GM19035 (cell line): ENCODE measurements around the gene PLXDC1.
"Not testable (repeated sequence)": the region's sequence is repeated elsewhere in the genome, so short reads cannot be mapped to it uniquely, and the experiment has no call there.

Experiments used
- ATAC-seq: cut with Tn5 transposase; IDR thresholded peaks from one replicate; pipeline ENCODE4 v1.9.1; 2021; ENCODE audit not compliant: unreplicated experiment

Gene PLXDC1

DNA sequence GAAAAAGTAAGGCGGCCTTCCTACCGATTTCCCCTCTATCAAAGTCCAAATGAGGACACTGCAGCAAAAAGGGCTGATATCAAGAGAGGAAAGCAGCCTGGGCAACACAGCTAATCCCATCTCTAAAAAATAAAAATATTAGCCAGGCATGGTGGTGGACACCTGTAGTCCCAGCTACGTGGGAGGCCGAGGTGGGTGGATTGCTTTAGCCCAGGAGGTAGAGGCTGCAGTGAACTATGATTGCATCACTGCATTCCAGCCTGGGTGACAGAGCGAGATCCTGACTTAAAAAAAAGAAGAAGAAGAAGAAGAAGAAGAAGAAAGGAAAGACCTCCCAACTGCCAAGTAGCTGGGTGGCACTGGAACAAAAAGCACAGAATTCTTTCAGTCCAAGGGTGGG lies 31.6 kb upstream of the PLXDC1 start:
- ATAC-seq, result no peak

DNA sequence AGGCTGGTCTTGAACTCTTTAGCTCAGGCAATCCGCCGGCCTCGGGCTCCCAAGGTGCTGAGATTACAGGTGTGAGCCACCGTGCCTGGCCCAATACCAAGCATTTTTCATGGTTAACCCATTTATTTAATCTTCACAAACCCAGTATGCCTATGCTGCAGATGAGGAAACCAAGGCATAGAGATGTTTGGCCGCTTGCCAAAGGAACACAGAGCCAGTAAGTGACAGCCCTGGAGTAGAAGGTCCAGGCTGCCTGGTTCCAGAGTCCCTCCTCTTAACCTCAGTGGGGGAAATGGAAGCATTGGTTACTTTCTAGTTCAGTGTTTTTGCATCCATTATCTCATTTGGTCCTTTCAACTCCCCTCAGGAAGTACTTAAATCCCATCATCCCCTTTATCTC lies 29.9 kb upstream of the PLXDC1 start:
- ATAC-seq, result no peak

GRCh38 chr17:39178536-39178935 lies 27.1 kb upstream of the PLXDC1 start:
- no peak for ATAC-seq

GRCh38 chr17:39177256-39177655 lies 25.8 kb upstream of the PLXDC1 start:
- ATAC-seq, result no peak

DNA sequence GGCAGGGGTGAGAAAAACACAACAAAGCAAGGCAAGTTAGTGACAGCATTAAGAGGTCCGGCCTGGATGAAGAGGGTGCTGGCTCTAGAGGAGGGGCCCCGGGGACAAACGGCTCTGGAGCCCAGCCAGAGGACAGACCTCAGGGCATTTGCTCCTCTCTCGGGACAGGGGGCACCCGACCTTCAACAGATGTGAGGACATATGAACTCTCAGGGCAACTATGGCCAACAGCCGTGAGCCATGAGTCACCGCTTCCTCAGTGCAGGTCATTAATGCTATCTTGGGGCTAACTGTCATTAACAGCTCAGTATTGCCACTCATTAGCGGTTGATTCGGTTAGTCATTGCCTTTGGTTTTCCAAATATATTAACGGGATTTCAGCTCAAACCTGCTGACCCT lies 24.3 kb upstream of the PLXDC1 start:
- no peak for ATAC-seq

DNA sequence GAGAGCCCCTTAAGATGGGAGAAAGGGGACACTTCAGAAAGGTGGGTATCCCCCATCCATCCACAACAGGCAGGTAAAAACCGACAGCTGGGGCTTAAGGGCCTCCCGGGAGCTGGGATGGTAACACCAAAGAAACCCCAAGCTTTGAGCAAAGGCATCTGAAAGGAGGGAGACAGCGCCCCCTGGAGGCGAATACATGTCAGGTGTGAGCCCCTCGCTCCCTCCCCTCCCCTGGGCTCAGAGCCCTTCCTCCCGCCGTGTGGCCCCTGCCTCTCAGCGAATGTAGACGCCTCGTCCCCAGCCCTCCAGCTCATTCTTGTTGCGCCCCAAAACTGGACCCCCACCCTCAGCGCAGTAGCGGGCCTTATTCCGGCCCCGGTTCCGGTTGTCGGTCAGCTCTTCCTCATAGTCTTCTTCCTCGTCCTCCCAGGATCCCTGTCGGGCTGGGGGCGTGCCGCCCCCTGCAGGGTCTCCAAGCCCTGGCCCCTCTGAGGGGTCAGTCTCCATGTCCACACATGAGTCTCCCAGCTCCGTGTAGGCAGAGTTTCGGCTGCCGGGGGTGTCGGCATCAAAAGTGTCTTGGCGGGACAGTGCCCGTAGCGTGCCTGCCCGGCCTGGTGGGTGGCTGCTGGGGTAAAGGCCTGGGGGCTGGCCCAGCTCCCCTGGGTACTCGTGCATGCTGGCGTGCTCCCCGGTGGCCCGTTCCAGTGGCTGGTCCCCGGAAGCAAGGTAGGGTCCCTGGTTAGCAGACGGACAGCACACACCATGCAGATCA lies 23.7 kb upstream of the PLXDC1 start:
- no peak for ATAC-seq

GRCh38 chr17:39173526-39174274 lies 22.3 kb upstream of the PLXDC1 start:
- ATAC-seq, result no peak

DNA sequence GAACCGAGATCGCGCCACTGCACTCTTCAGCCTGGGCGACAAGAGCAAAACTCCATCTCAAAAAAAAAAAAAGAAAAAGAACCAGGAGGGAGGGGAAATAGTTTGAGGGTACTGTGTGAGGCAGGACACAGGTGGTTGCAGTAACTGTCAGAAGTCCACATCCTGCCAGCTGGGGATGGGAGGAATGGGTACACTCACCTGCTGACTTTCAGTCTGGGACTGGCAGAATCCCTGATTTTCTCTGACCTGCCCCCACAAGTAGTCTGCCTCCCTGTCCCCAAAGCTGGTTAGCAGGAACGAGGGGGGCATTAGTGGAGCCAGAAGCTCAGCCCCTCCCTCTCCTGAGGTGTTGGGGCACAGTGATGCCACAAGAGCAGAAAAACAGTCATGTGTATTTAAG lies 21.6 kb upstream of the PLXDC1 start:
- ATAC-seq, result no peak

DNA sequence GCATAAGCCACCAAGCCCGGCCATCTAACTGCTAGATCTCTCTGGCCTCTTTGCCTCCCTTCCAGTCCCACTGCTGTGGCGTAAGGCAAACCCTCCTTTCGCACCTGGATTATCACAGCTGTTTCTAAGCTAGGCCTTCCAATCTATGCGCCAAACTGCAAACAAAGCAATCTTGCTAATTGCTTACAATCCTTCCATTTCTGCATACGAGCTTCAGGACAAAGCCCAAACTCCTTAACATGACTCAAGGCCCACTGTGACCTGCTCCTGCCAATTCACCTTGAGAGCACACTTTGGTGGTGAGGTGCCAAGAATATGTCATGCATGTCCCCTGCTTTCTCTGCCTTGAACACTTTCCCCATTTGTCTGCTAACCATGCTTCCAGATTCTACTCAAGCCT lies 20.5 kb upstream of the PLXDC1 start:
- ATAC-seq, result no peak

DNA sequence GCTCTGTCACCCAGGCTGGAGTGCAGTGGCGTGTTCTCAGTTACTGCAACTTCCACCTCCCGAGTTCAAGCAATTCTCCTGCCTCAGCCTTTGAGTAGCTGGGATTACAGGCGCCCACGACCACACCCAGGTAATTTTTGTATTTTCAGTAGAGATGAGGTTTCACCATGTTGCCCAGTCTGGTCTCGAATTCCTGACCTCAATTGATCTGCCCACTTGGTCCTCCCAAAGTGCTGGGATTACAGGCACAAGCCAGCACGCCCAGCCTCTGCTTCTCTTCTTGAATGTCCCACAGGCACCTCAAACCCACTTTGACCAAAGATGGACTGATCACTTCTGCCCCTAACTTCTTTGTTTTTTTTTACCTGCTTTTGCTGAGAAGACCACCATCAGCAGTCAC lies 19.1 kb upstream of the PLXDC1 start:
- no peak for ATAC-seq

- no peak for ATAC-seq
Observed at GRCh38 chr17:39170109-39170508, 18.7 kb upstream of the PLXDC1 start.

- no peak for ATAC-seq
Observed at GRCh38 chr17:39169518-39169917, 18.1 kb upstream of the PLXDC1 start.

DNA sequence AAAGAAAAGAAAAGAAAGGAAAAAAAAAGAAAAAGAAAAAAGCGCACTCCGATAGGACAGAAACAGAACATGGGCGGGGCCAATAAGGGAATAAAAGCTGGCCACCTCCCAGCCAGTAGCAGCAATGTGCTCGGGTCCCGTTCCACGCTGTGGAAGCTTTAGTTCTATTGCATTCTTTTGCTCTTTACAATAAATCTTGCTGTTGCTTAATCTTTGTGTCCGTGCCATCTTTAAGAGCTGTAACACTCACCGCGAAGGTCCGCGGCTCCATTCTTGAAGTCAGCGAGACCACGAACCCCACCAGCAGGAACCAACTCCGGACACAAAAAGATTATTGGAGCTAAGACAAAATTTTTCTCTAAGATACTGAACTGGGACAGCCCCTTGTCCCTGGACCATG lies 17.7 kb upstream of the PLXDC1 start:
- no peak for ATAC-seq

DNA sequence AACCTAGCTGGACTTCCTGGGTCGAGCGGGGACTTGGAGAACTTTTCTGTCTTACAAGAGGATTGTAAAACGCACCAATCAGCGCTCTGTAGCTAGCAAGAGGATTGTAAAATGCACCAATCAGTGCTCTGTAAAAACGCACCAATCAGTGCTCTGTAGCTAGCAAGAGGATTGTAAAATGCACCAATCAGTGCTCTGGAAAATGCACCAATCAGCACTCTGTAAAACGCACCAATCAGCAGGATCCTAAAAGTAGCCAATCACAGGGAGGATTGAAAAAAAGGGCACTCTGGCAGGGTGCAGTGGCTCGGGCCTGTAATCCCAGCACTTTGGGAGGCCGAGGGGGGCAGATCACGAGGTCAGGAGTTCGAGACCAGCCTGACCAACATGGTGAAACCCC lies 17.1 kb upstream of the PLXDC1 start:
- ATAC-seq, result not testable (repeated sequence)

GRCh38 chr17:39167476-39167875 lies 16.0 kb upstream of the PLXDC1 start:
- ATAC-seq, result no peak

GRCh38 chr17:39166437-39167335 lies 15.2 kb upstream of the PLXDC1 start:
- no peak for ATAC-seq

DNA sequence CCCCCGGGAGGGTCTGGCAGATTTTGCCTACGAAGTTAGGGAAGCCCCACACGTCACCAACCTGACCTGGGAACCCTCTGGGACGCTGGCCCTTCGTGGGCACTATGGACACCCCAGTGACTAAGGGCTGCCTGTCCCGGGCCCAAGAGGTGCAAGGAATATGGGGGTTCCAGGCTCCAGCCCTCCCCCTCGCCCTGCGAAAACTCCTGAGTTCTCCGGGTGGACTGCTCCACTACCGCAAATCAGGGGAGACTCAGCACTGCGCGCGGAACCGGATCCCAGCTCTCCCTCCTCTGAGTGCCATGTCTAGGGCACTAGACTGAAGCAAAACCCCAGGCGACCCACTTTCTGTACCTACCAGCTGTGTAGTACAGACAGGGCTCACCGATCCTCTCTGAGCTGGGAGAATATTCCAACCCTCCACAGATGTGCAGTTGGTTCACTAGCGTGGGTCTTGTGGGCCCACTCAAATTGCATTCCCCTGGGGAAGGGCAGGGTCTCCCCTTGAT lies 14.5 kb upstream of the PLXDC1 start, which contains the start of gene ARL5C:
ARL5C (minus strand) TSS at position 321 of the 509 bp plus-strand sequence. CDS start 401 bp downstream, outside the sequence.
- no peak for ATAC-seq

DNA sequence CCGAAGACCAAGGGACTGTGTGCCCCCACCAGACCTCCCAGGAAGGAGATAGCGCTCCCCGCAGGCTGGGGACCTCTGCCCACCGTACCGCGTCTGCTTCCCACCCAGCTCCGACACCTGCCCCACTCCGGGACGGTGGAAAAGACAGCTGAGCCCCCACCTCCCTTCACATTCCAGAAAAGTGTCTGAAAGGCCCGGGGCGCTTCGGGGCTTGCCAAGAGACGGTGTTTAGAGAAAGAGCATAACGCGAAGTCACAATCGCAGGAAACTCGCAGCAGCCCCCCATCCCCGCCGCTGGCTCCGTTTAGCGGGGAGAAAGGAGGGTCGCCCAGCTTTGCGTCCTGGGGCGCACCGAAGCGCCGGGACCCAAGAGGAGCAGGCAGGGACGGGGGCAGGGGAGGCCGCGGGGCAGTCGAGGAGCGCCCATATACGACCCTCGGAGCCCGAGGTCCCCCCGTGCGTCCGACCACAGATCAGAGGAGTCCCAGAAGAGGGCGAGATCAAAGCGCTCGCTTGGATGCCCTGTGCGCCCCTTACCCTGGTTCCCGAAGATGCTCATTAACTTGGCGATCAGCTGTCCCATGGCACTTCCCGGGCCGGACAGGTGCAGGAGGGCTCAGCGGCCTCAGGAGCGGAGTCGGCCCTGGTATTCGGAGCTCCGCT lies 13.9 kb upstream of the PLXDC1 start:
- no peak for ATAC-seq

DNA sequence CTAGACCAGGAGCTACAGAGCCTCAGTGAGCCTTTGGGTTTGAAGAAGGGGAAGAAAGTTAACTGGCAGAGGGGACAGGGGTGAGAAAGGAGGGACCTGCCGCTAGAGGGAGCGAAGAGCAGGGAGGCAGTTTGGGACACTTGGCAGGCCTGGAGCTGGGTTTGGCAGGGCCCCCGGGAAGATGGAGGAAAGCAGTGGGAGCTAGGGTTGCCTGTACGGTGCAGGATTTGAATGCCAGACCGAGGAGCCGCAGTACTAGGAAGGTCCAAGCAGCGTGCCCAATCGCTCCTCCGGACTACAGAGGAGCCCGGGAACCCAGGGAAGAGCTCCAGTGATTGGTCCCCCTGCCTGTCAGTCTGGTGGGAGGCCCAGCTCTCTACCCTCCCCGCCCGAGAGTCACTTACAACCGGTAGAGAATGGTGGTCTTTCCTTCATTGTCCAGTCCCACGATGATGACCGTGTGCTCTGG lies 13.3 kb upstream of the PLXDC1 start:
- peak; percentile 96 for ATAC-seq

GRCh38 chr17:39161962-39162361 lies 10.5 kb upstream of the PLXDC1 start:
- no peak for ATAC-seq
